ENCODE data around the gene ADGRD1.
"Not testable (repeated sequence)": the region's sequence is repeated elsewhere in the genome, so short reads cannot be mapped to it uniquely, and the experiment has no call there.

Gene ADGRD1

GRCh38 chr12:131070668-131071067 lies 117.0 kb downstream of the ADGRD1 start:
- not testable (repeated sequence) for H3K27me3 Mint-ChIP-seq; H3K9me3 Mint-ChIP-seq (ENCODE audit: low read depth); H3K4me1 Mint-ChIP-seq (ENCODE audit: low read depth); H3K36me3 Mint-ChIP-seq; H3K27ac Mint-ChIP-seq; H3K4me3 Mint-ChIP-seq

DNA sequence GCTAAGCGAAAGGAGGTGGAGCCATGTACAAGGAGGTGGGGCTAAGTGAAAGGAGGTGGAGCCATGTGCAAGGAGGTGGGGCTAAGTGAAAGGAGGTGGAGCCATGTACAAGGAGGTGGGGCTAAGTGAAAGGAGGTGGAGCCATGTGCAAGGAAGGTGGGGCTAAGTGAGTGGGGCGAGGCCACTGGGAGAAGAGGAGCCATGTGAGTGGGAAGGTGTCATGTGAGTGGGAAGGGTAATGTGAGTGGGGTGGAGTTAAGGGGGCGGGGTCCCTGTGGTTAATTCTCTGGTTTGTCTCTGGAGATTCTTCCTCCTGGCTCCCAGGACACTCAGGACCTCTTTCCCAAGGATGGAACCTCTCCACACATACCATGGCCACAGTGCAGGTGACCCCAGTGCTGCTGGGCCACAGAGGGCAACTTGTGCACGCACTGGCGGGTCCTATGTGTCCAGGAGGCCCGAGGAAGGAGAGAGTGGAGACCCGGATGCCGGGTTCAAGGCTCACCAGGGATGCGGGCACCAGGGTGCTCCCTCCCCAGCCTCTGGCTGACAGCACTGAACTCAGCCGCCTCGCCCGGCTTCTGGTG lies 117.6 kb downstream of the ADGRD1 start:
- H3K27ac Mint-ChIP-seq; H3K4me3 Mint-ChIP-seq; H3K9me3 Mint-ChIP-seq (ENCODE audit: low read depth); H3K27me3 Mint-ChIP-seq; H3K4me1 Mint-ChIP-seq (ENCODE audit: low read depth); H3K36me3 Mint-ChIP-seq: not testable (repeated sequence)

DNA sequence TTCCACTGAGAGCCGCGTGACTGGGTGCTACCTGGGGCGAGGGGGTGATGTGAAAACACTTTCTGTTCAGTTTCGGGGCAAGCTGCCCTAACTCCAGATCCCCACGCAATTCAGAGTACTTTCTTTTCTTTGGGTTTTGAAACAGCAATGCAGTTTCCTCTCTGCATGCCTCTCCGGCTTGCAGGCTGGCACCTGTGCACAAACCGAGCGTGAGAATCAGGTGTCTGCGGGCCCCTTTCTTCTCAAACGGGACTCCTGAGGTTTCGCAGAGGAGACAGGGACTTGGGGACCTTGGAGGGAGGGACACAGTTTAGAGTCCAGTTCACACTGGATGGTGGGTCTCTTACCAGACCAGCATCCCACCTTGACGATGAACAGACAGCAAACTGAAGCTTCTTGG lies 118.2 kb downstream of the ADGRD1 start:
- H3K27ac Mint-ChIP-seq; H3K27me3 Mint-ChIP-seq; H3K4me1 Mint-ChIP-seq (ENCODE audit: low read depth); H3K36me3 Mint-ChIP-seq; H3K4me3 Mint-ChIP-seq; H3K9me3 Mint-ChIP-seq (ENCODE audit: low read depth): not testable (repeated sequence)

DNA sequence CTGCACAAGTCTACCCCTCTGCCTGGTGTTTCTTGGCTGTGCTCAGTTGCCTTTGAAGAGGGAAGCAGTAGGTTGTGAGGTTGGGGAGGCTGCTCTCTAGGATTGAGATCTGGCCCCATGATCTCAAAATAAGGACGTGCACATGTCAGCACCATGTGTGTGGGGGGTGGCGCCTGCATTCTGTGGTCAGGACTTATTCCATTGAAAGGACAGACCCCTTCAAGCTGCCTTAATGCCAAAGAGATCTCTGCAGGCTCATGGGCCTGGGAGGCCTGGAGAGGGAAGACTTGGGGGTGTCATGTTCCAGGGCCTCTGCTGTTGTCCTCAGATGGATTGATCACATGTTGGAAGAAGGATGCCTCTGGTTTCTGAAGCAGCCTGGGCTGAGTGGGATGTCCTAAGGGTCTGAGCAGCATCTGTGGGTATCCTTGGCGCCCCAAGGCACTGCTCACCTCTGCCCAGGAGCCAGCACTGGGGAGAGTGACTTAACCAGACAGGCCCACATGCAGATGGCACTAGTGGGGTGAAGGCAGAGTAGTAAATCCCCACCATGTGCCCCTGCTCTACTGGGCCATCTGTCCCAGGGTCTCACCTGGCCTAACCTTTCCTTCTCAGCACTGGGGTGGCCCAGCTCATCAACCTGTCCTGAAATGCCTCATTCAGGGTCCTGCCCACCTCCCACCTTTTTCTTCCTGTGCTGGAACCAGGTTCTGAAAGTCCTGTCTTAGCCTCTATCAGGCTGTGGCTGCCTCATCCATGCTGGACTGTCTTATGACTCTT lies 118.9 kb downstream of the ADGRD1 start:
- no peaks in the 10 kb centered on the region for H3K36me3 Mint-ChIP-seq
- no peaks in the 10 kb centered on the region for H3K4me1 Mint-ChIP-seq (ENCODE audit: low read depth)
- H3K27me3 Mint-ChIP-seq, result no peaks in the 10 kb centered on the region
- H3K4me3 Mint-ChIP-seq, result no peak overlapping the region
- H3K9me3 Mint-ChIP-seq (ENCODE audit: low read depth), result no peaks in the 10 kb centered on the region
- H3K27ac Mint-ChIP-seq, result no peak overlapping the region

GRCh38 chr12:131074221-131075083 lies 120.7 kb downstream of the ADGRD1 start:
- no peak overlapping the region for H3K27ac Mint-ChIP-seq
- H3K36me3 Mint-ChIP-seq, result no peaks in the 10 kb centered on the region
- H3K9me3 Mint-ChIP-seq (ENCODE audit: low read depth), result no peaks in the 10 kb centered on the region
- H3K27me3 Mint-ChIP-seq, result no peaks in the 10 kb centered on the region
- H3K4me1 Mint-ChIP-seq (ENCODE audit: low read depth), result no peaks in the 10 kb centered on the region
- H3K4me3 Mint-ChIP-seq, result no peak overlapping the region

DNA sequence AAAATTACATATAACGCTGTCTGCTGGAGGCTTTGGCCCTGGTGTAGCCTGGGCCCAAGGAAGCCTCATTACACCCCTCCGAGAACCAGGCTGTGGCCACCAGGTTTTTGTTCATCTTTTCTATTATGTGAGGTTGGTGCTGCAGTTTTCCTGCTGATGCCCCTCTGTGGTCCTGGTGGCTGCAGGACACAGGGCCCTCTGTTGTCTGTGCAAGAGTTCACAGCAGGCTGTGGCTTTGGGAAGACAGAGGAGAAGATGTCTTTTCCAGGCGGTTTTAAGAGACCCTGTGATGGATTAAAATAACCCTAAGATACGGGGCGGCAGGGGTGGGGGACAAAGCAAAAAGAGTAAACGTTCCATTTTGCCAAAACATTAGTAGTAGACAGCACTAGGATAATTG lies 121.5 kb downstream of the ADGRD1 start:
- no peaks in the 10 kb centered on the region for H3K4me1 Mint-ChIP-seq (ENCODE audit: low read depth)
- H3K36me3 Mint-ChIP-seq, result no peaks in the 10 kb centered on the region
- H3K9me3 Mint-ChIP-seq (ENCODE audit: low read depth), result no peaks in the 10 kb centered on the region
- no peak overlapping the region for H3K4me3 Mint-ChIP-seq
- no peaks in the 10 kb centered on the region for H3K27me3 Mint-ChIP-seq
- no peak overlapping the region for H3K27ac Mint-ChIP-seq

- Mint-ChIP-seq H3K36me3 (no peaks in the 10 kb centered on the region), H3K4me1 (ENCODE audit: low read depth) (no peaks in the 10 kb centered on the region), H3K9me3 (ENCODE audit: low read depth) (no peaks in the 10 kb centered on the region), H3K27me3 (no peaks in the 10 kb centered on the region), H3K4me3 (no peak overlapping the region), H3K27ac (no peak overlapping the region)
Measured at GRCh38 chr12:131075611-131076010, 121.9 kb downstream of the ADGRD1 start.

DNA sequence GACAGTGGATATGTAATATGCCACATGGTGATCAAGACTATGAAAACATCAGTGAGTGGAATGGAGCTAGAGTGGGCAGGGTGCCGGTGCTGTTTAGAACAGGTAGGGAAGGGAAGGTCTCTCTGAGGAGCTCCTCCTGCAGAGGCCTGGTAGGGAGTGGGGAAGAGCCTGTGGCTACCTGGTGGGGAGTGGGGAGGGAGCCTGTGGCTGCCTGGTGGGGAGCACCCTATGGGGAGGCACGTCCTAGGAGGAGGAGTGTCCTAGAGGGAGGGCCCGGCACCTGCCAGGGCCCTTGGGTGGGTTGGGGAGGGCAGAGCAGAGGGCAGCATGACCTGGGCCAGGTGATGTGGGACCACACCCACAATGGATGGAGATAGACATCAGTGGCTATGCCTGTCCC lies 122.6 kb downstream of the ADGRD1 start:
- Mint-ChIP-seq H3K9me3 (ENCODE audit: low read depth) (no peaks in the 10 kb centered on the region), H3K4me3 (no peak overlapping the region), H3K27me3 (no peaks in the 10 kb centered on the region), H3K36me3 (no peaks in the 10 kb centered on the region), H3K27ac (no peak overlapping the region), H3K4me1 (ENCODE audit: low read depth) (no peaks in the 10 kb centered on the region)

GRCh38 chr12:131076791-131077747 lies 123.4 kb downstream of the ADGRD1 start:
- no peak overlapping the region for H3K27ac Mint-ChIP-seq
- H3K4me3 Mint-ChIP-seq, result no peak overlapping the region
- no peaks in the 10 kb centered on the region for H3K9me3 Mint-ChIP-seq (ENCODE audit: low read depth)

DNA sequence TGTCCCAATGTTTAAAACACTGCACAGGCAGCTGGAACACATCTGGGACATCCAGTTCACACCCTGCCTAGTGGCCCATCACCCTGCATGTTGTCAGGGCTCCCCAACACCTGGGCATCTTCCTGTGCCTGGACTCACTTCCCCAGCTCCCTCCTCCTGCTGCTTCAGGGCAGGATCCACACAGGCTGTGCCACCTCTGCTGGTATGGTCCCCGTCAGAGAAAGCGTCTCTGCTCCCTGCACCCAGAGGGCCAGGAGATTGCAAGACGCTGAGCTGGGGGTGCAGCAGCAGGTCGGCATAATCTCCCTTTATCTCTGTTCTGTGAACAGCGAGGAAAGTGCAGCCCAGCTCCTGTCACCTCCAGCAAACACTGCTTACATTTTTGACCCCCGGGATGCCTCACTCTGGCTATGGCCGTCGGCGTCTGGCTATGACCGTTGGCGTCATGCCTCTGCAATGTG lies 124.3 kb downstream of the ADGRD1 start:
- no peaks in the 10 kb centered on the region for H3K36me3 Mint-ChIP-seq
- no peak overlapping the region for H3K27ac Mint-ChIP-seq
- no peaks in the 10 kb centered on the region for H3K4me1 Mint-ChIP-seq (ENCODE audit: low read depth)

More at GRCh38 chr12:131076791-131077747, 123.4 kb downstream of the ADGRD1 start:
- Mint-ChIP-seq H3K36me3 (no peaks in the 10 kb centered on the region), H3K27me3 (no peaks in the 10 kb centered on the region), H3K4me1 (ENCODE audit: low read depth) (no peaks in the 10 kb centered on the region)

GRCh38 chr12:131082290-131083194 lies 128.8 kb downstream of the ADGRD1 start:
- no peaks in the 10 kb centered on the region for H3K9me3 Mint-ChIP-seq (ENCODE audit: low read depth)
- no peak overlapping the region for H3K4me3 Mint-ChIP-seq
- no peak overlapping the region for H3K27ac Mint-ChIP-seq

More for the DNA sequence above, 124.3 kb downstream of the ADGRD1 start:
- no peaks in the 10 kb centered on the region for H3K27me3 Mint-ChIP-seq
- H3K4me3 Mint-ChIP-seq, result no peak overlapping the region
- no peaks in the 10 kb centered on the region for H3K9me3 Mint-ChIP-seq (ENCODE audit: low read depth)

GRCh38 chr12:131084341-131085011 lies 130.8 kb downstream of the ADGRD1 start:
- Mint-ChIP-seq H3K36me3 (no peaks in the 10 kb centered on the region), H3K27ac (no peak overlapping the region), H3K9me3 (ENCODE audit: low read depth) (no peaks in the 10 kb centered on the region), H3K27me3 (no peaks in the 10 kb centered on the region), H3K4me3 (no peak overlapping the region), H3K4me1 (ENCODE audit: low read depth) (no peaks in the 10 kb centered on the region)

More at GRCh38 chr12:131082290-131083194, 128.8 kb downstream of the ADGRD1 start:
- H3K4me1 Mint-ChIP-seq (ENCODE audit: low read depth), result no peaks in the 10 kb centered on the region
- H3K36me3 Mint-ChIP-seq, result no peaks in the 10 kb centered on the region
- H3K27me3 Mint-ChIP-seq, result no peaks in the 10 kb centered on the region

DNA sequence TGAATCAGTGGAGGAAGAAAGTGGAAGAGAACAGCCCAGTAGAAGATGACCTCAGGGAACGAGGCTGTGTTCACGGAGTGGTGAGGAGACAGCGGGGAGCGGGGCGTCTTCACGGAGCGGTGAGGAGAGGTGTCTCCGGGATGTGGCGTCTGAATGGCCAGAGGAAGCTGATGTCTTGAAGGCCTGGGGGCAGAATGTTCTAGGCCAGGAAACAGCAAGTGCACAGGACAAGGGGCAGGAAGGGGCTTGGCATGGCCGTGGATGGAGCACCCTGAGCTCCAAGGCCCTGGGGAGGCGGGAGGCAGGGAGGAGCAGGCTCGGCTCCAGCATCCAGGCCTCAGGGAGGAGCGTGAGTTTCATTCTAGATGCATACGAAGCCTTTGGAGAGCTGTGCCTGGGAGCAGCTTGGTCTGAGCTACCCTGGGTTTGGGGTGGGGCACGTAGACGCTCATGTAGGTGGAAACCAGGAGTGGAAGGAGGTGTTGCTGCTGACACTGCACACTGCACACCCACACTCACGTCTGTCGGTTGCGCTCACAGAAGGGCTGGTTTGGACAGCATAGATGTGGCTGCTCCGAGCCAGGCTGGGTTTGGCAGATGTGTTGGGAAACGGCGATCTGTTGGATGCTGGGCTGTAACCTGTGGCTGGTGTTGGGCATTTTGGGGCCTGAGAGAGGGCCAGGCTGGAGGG lies 131.6 kb downstream of the ADGRD1 start:
- Mint-ChIP-seq H3K27me3 (no peaks in the 10 kb centered on the region), H3K27ac (no peak overlapping the region)

More for the DNA sequence above, 131.6 kb downstream of the ADGRD1 start:
- no peak overlapping the region for H3K4me3 Mint-ChIP-seq
- no peaks in the 10 kb centered on the region for H3K36me3 Mint-ChIP-seq
- H3K4me1 Mint-ChIP-seq (ENCODE audit: low read depth), result no peaks in the 10 kb centered on the region
- H3K9me3 Mint-ChIP-seq (ENCODE audit: low read depth), result no peaks in the 10 kb centered on the region

All from activated naive CD8-positive, alpha-beta T cell (primary cell).